Large intestine (tissue), 3 donors: ENCODE measurements around the gene CYSTM1. TPM values are rescaled to one million over a fixed set of nuclear protein-coding genes. Genes with fewer than 3 reads are reported as not detected.

Source experiments
- DNase-seq, 2 donors: peaks; one replicate each; pipeline versions ENCODE4 v3.0.0 to v3.0.0-alpha.2; 2013
- H3K27ac ChIP-seq: one replicate; pipeline ENCODE4 v1.5.1; 2013; ENCODE audit warnings: low read length
- H3K27me3 ChIP-seq: 2 replicates; pipeline ENCODE4 v1.6.1; 2013; ENCODE audit warnings: low read length; ENCODE audit not compliant: control insufficient read depth, insufficient read depth
- H3K36me3 ChIP-seq: 2 replicates; pipeline ENCODE4 v1.6.1; 2013; ENCODE audit warnings: low read length; ENCODE audit not compliant: control insufficient read depth, insufficient read depth
- H3K4me1 ChIP-seq: one replicate; pipeline ENCODE4 v1.6.1; 2013; ENCODE audit warnings: low read length; ENCODE audit not compliant: control insufficient read depth, insufficient read depth
- H3K4me3 ChIP-seq: one replicate; pipeline ENCODE4 v1.5.1; 2013; ENCODE audit warnings: low read length
- H3K9me3 ChIP-seq: one replicate; pipeline ENCODE4 v1.6.1; 2013; ENCODE audit warnings: mild to moderate bottlenecking, low read depth, low read length, moderate library complexity; ENCODE audit not compliant: control insufficient read depth
- WGBS: methylation state at CpG from one replicate; pipeline ENCODE4 v1.1.5; 2013; ENCODE audit warnings: low lambda C conversion rate; ENCODE audit not compliant: insufficient coverage; 5-methylcytosine and 5-hydroxymethylcytosine counted together
- polyA plus RNA-seq: library from polyadenylated mRNA; unstranded; fragments of 120-200 nt; gene quantifications from one replicate; pipeline ENCODE4 v1.2.1, GENCODE V29; 2013

CYSTM1 gene
- polyA plus RNA-seq, 1 donor: 94.5 TPM

DNA sequence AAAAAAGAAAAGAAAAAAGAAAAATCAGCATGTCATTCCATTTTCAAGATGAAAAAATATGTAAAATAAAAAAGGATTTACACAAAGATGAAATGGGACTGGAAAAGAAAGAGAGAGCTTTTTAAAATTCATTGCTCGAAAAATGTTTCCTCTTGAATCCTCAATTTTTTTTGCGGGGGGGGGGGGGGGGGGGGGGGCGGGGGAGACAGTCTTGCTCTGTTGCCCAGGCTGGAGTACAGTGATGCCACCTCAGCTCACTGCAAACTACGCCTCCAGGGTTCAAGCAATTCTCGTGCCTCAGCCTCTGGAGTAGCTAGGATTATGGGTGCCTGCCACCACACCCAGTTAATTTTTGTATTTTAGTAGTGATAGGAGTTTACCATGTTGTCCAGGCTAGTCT lies 111.4 kb downstream of the CYSTM1 start:
- no peaks in the 10 kb centered on the region for H3K4me1 ChIP-seq

DNA sequence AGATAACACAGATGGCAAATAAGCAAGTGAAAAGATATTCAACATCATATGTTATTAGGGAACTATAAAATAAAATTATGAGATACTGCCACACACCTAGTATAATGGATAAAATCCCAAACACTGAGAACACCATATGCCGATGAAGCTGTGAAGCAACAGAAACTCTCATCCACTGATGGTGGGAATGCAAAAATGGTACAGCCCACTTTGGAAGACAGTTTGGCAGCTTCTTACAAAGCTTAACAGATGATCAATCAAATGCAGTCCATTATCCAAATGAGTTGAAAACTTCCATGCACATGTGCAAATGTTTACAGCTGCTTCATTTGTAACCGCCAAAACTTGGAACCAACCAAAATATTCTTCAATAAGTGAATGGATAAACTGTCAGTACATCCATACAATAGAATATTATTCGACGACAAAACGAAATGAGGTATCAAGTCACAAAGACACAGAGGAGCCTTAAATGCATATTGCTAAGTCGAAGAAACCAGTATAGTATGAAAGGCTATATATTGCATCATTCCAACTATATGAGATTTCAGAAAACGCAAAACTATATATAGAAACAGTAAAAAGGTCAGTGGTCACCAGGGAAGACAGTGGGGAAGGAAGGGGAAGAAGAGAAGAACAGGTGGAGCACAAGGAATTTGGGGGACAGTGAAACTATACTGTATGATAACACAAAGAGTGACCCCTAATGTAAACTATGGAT lies 113.0 kb downstream of the CYSTM1 start:
- H3K9me3 ChIP-seq: no peaks in the 10 kb centered on the region
- H3K36me3 ChIP-seq: no peaks in the 10 kb centered on the region
- WGBS: 89% methylated on average over 4 of the region's 7 CpGs
- DNase-seq: no peak
- no peaks in the 10 kb centered on the region for H3K27me3 ChIP-seq
- no peaks in the 10 kb centered on the region for H3K4me1 ChIP-seq
- H3K4me3 ChIP-seq: no peak overlapping the region
- H3K27ac ChIP-seq: no peak overlapping the region

More for the DNA sequence above, 111.4 kb downstream of the CYSTM1 start:
- WGBS: no CpG with 5 or more reads among the region's 5 CpGs
- H3K9me3 ChIP-seq: no peaks in the 10 kb centered on the region
- no peak overlapping the region for H3K27ac ChIP-seq
- no peaks in the 10 kb centered on the region for H3K27me3 ChIP-seq
- DNase-seq: no peak
- no peak overlapping the region for H3K4me3 ChIP-seq
- no peaks in the 10 kb centered on the region for H3K36me3 ChIP-seq

DNA sequence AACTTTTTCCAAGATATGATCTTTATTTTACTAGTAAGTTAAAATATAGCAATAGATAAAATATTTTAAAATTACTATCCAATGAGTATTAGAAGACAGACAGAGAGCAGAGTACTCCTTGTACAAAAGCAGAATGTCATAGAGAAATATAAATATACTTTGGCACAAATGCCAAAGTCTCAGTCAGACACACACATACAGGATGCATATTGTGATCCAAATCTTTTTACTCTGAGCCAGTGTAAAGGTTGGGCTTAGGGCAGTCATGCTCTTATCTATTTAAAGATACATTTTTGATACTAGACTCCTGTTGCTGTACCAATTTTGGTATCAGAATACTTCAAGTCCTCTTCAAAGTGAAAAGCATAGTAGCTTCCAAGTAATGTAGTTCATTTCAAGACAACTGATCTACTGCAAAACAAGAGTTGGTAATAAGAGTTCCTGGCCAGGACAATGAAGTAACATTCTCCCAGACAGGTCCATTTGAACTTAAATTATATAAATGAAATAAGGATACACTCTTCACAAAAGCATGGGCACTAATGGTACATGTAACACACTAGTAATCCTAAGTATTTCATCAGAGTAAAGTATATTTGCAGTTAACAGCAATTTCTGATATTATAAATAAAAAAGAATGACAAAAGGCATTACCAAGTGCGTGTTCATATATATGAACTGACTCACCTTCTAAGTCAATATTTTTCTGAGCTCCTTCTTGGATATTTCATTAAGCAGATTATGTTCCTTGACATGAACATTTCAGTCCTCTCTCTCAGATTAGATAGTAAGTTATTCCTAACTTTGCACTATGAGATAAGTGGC lies 117.4 kb downstream of the CYSTM1 start:
- DNase-seq: no peak
- Histone ChIP-seq H3K4me3 (no peak overlapping the region), H3K36me3 (no peaks in the 10 kb centered on the region), H3K9me3 (no peaks in the 10 kb centered on the region), H3K4me1 (peaks cover 5% of the 10 kb centered on the region), H3K27me3 (no peaks in the 10 kb centered on the region), H3K27ac (no peak overlapping the region)
- WGBS: 67% methylated on average over 1 of the region's 1 CpG

Other genes starting within 250 kb of the CYSTM1 start
- 1.1 TPM for gene NRG2, start 131.9 kb upstream of the CYSTM1 start, polyA plus RNA-seq
- 16.0 TPM for gene PURA, start 61.1 kb upstream of the CYSTM1 start, polyA plus RNA-seq
- gene IGIP, start 49.3 kb upstream of the CYSTM1 start, polyA plus RNA-seq: 9.4 TPM
- 57.7 TPM for gene PFDN1, start 127.9 kb downstream of the CYSTM1 start, polyA plus RNA-seq
- 4.7 TPM for gene HBEGF, start 171.4 kb downstream of the CYSTM1 start, polyA plus RNA-seq
- gene SLC4A9, start 185.0 kb downstream of the CYSTM1 start, polyA plus RNA-seq: 0.22 TPM
- 131 TPM for gene ANKHD1, start 226.6 kb downstream of the CYSTM1 start, polyA plus RNA-seq